ENCODE results near the gene KPRP. TPM values are rescaled to one million over a fixed set of nuclear protein-coding genes. Genes with fewer than 3 reads are reported as not detected.

KPRP gene
- total RNA-seq, 1 donor from 2014 or later = not detected

- Mint-ChIP-seq H3K4me3 (ENCODE audit: low read depth) (no peak overlapping the region), H3K27ac (no peak overlapping the region), H3K36me3 (ENCODE audit: insufficient read depth) (peaks cover 4% of the 10 kb centered on the region), H3K4me1 (ENCODE audit: low read depth) (no peaks in the 10 kb centered on the region), H3K27me3 (no peaks in the 10 kb centered on the region), H3K9me3 (ENCODE audit: low read depth) (peaks cover 66% of the 10 kb centered on the region)
- DNase-seq (ENCODE audit: low spot score, unreplicated experiment) = no peak
- TF ChIP-seq CTCF (IDR thresholded peaks at IDR 0.05; ENCODE audit: unreplicated experiment) = no peak
These were observed 811 bp downstream of the KPRP start for GRCh38 chr1:152758636-152759035.

DNA sequence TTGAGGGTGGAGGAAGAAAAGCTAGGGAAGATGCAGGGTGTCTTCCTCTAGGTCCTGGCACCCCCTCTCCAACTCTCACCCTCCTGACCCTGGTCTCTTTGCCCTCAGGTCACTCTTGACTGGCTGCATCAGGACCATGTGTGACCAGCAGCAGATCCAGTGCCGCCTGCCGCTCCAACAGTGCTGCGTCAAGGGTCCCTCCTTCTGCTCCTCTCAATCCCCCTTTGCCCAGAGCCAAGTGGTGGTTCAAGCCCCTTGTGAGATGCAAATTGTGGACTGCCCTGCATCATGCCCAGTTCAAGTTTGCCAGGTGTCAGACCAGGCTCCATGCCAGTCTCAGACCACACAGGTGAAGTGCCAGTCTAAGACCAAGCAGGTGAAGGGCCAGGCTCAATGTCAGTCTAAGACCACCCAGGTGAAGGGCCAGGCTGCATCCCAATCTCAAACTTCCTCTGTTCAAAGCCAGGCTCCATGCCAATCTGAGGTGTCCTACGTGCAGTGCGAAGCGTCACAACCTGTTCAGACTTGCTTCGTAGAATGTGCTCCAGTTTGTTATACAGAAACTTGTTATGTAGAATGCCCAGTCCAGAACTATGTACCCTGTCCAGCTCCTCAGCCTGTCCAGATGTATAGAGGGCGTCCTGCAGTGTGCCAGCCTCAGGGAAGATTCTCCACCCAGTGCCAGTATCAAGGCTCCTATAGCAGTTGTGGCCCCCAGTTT is 1.8 kb downstream of the KPRP start:
- Mint-ChIP-seq H3K4me1 (ENCODE audit: low read depth) (no peaks in the 10 kb centered on the region), H3K4me3 (ENCODE audit: low read depth) (no peak overlapping the region), H3K36me3 (ENCODE audit: insufficient read depth) (peaks cover 4% of the 10 kb centered on the region), H3K9me3 (ENCODE audit: low read depth) (peaks cover 60% of the 10 kb centered on the region), H3K27ac (no peak overlapping the region), H3K27me3 (no peaks in the 10 kb centered on the region)
- DNase-seq (ENCODE audit: low spot score, unreplicated experiment) = no peak
- no peak for TF ChIP-seq CTCF (IDR thresholded peaks at IDR 0.05; ENCODE audit: unreplicated experiment)

GRCh38 chr1:152760551-152761190 is 2.8 kb downstream of the KPRP start:
- Mint-ChIP-seq H3K4me3 (ENCODE audit: low read depth) (no peak overlapping the region), H3K36me3 (ENCODE audit: insufficient read depth) (peaks cover 4% of the 10 kb centered on the region), H3K4me1 (ENCODE audit: low read depth) (no peaks in the 10 kb centered on the region), H3K27ac (no peak overlapping the region), H3K9me3 (ENCODE audit: low read depth) (peaks cover 56% of the 10 kb centered on the region), H3K27me3 (no peaks in the 10 kb centered on the region)
- no peak for DNase-seq (ENCODE audit: low spot score, unreplicated experiment)
- no peak for TF ChIP-seq CTCF (IDR thresholded peaks at IDR 0.05; ENCODE audit: unreplicated experiment)

DNA sequence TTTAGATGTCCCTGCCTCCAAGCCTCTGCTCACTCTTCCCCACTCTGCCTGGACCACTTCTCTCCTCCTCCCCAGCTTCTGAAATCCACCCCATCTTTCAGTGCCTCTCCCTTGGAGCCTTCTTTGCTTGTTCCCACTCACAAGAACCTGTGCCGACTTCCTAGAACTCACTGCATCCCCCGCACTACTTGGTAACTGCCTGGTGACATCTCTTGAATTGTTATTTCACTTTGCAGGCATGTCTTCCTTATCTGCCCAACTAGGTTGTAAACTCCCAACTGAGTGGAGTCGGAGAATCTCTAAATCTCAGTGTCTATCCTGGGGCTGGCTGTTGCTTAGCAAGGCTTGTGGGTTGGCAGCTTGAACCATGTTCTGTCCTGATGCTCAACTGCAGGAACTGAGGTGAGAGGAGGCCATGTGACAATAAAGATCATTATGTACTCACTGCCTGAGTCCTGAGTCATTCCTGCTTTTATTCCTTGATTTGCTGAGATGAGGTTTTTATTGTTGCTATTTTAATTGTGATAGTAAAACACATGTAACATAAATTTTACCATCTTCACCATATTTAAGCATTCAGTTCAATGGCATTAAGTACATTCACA is 3.9 kb downstream of the KPRP start:
- Mint-ChIP-seq H3K4me1 (ENCODE audit: low read depth) (no peaks in the 10 kb centered on the region), H3K36me3 (ENCODE audit: insufficient read depth) (peaks cover 4% of the 10 kb centered on the region)

More for the DNA sequence above, 3.9 kb downstream of the KPRP start:
- H3K27me3 Mint-ChIP-seq = no peaks in the 10 kb centered on the region
- no peak overlapping the region for H3K4me3 Mint-ChIP-seq (ENCODE audit: low read depth)
- no peak for DNase-seq (ENCODE audit: low spot score, unreplicated experiment)
- no peak for TF ChIP-seq CTCF (IDR thresholded peaks at IDR 0.05; ENCODE audit: unreplicated experiment)
- no peak overlapping the region for H3K27ac Mint-ChIP-seq
- H3K9me3 Mint-ChIP-seq (ENCODE audit: low read depth) = peaks cover 60% of the 10 kb centered on the region

Data from progenitor cell of endocrine pancreas (in vitro differentiated cells).